HL-60/S4 treated with retinoic acid at 250 ng/mL for 4 days and 3 days (cell line): ENCODE measurements around the gene ELMOD3.

Source experiments
- in situ Hi-C: fragments of 300-500 bp; cut with MboI; formaldehyde crosslinking; loops from 2 replicates; pipeline ENCODE4 v1.7.0; 2022; ENCODE audit warnings: low sequenced_read_pairs

The ELMOD3 gene

GRCh38 chr2:85421260-85422071 lies 66.9 kb downstream of the ELMOD3 start:
- in situ Hi-C loops: loop anchor here (25.0 kb wide), 1 partner anchor 391 kb away; no protein-coding TSS in a partner anchor

- in situ Hi-C loops: loop anchor here (25.0 kb wide), 1 partner anchor 390 kb away; no protein-coding TSS in a partner anchor
Observed at GRCh38 chr2:85422072-85422457, 67.5 kb downstream of the ELMOD3 start.

GRCh38 chr2:85423525-85423924 lies 69.0 kb downstream of the ELMOD3 start:
- in situ Hi-C loops: loop anchor here (25.0 kb wide), 1 partner anchor 389 kb away; no protein-coding TSS in a partner anchor

GRCh38 chr2:85425588-85425987 lies 71.0 kb downstream of the ELMOD3 start:
- in situ Hi-C loops: no loop called here

GRCh38 chr2:85427300-85427835 lies 72.8 kb downstream of the ELMOD3 start:
- in situ Hi-C loops: no loop called here

- in situ Hi-C loops: no loop called here
Observed at GRCh38 chr2:85428343-85428881, 73.8 kb downstream of the ELMOD3 start.

GRCh38 chr2:85429213-85429923 lies 74.8 kb downstream of the ELMOD3 start:
- in situ Hi-C loops: no loop called here

- in situ Hi-C loops: no loop called here
Observed at GRCh38 chr2:85429924-85430289, 75.3 kb downstream of the ELMOD3 start.

GRCh38 chr2:85430752-85431569 lies 76.4 kb downstream of the ELMOD3 start:
- in situ Hi-C loops: no loop called here

GRCh38 chr2:85431570-85432205 lies 77.1 kb downstream of the ELMOD3 start:
- in situ Hi-C loops: no loop called here

- in situ Hi-C loops: no loop called here
Observed at GRCh38 chr2:85433511-85434089, 79.0 kb downstream of the ELMOD3 start.

GRCh38 chr2:85434696-85435095 lies 80.1 kb downstream of the ELMOD3 start:
- in situ Hi-C loops: no loop called here

GRCh38 chr2:85435220-85435958 lies 80.8 kb downstream of the ELMOD3 start:
- in situ Hi-C loops: no loop called here

GRCh38 chr2:85435981-85436835 lies 81.6 kb downstream of the ELMOD3 start:
- in situ Hi-C loops: no loop called here

- in situ Hi-C loops: no loop called here
Observed at GRCh38 chr2:85436836-85437487, 82.4 kb downstream of the ELMOD3 start.

- in situ Hi-C loops: no loop called here
Observed at GRCh38 chr2:85437488-85438200, 83.1 kb downstream of the ELMOD3 start.
